K562 (cell line): ENCODE results near the gene DIPK1A. TPM values are rescaled to one million over a fixed set of nuclear protein-coding genes. Genes with fewer than 3 reads are reported as not detected.

Experiments used
- E2F1 ChIP-seq: sonication (generic); formaldehyde crosslinking; IDR thresholded peaks from 2 replicates; pipeline ENCODE4 v1.8.1; 2023; ENCODE audit warnings: mild to moderate bottlenecking, missing genetic modification reagents, moderate library complexity
- HCFC1 ChIP-seq: IDR thresholded peaks from 2 replicates; pipeline ENCODE4 v1.6.1; 2012; ENCODE audit warnings: low read depth, low read length, improper control_type of control experiment
- L3MBTL2 ChIP-seq: fragments of 450-650 bp; IDR thresholded peaks from 2 replicates; pipeline ENCODE4 v1.6.1; 2016; ENCODE audit warnings: mild to moderate bottlenecking, moderate library complexity
- SMAD3 ChIP-seq: fragments of 450-650 bp; formaldehyde crosslinking; conservative IDR thresholded peaks from 2 replicates; pipeline ENCODE4 v1.4.0; 2020; ENCODE audit warnings: mild to moderate bottlenecking
- TCF3 ChIP-seq: sonication (generic); formaldehyde crosslinking; IDR thresholded peaks from 2 replicates; pipeline ENCODE4 v1.4.0; 2020; ENCODE audit warnings: mild to moderate bottlenecking, missing genetic modification reagents
- TEAD4 ChIP-seq, 2 experiments: sonication (generic) in 1 of 2; formaldehyde crosslinking in 1 of 2; IDR thresholded peaks; 2 replicates each; pipeline versions ENCODE4 v1.6.1 to v1.8.0; 2012 to 2022; ENCODE audit warnings: borderline replicate concordance in 1 of 2, inconsistent platforms in 1 of 2, low read length in 1 of 2, mild to moderate bottlenecking in 1 of 2, missing genetic modification reagents in 1 of 2
- TSHZ1 ChIP-seq: fragments of 250-450 bp; sonication (Bioruptor Pico); IDR thresholded peaks from 2 replicates; pipeline ENCODE4 v1.4.0; 2020; ENCODE audit warnings: mild to moderate bottlenecking, moderate library complexity
- ZNF407 ChIP-seq: fragments of 450-650 bp; IDR thresholded peaks from 2 replicates; pipeline ENCODE4 v1.6.1; 2016; ENCODE audit warnings: low read depth
- ZNF584 ChIP-seq: fragments of 200-800 bp; sonication (Bioruptor generic); IDR thresholded peaks from 2 replicates; pipeline ENCODE4 v1.6.1; 2016; ENCODE audit warnings: low read depth, mild to moderate bottlenecking, missing genetic modification characterization, missing compliant biosample characterization
- ZNF592 ChIP-seq: fragments of 450-650 bp; IDR thresholded peaks from 2 replicates; pipeline ENCODE4 v1.6.1; 2017; ENCODE audit warnings: antibody characterized with exemption, mild to moderate bottlenecking
- polyA plus RNA-seq, 8 experiments: library from polyadenylated mRNA; depleted of rRNA in 4 of 8; stranded (reverse) in 5 of 8; unstranded in 3 of 8; fragments of >200 nt; fragmentation: Nextera tagmentation in 2 of 8; fragmentation: Illumina TruSeq in 1 of 8; extraction: Ambion mirVana in 2 of 8; extraction: Trizol in 1 of 8; gene quantifications; 2 replicates each; pipeline versions ENCODE4 v1.2.1 to v1.2.3, GENCODE V29; 2011 to 2014; ENCODE audit warnings: inconsistent platforms in 1 of 8, missing spikeins in 1 of 8
- total RNA-seq, 7 experiments: library from RNA; depleted of rRNA in 6 of 7; stranded (reverse); fragments of >200 nt in 6 of 7; fragmentation: Illumina TruSeq in 2 of 7; extraction: Trizol in 2 of 7; gene quantifications; 2 replicates each; pipeline versions ENCODE4 v1.2.1 to v1.2.3, GENCODE V29; 2011 to 2021; ENCODE audit warnings: low replicate concordance in 1 of 7

Gene DIPK1A
- total and polyA plus RNA-seq, 9 of the 15 experiments (the other 6 are each of a cell fraction or from before 2014, with no cell fraction given): 0.54 to 2.5 (median 1.3) TPM

DNA sequence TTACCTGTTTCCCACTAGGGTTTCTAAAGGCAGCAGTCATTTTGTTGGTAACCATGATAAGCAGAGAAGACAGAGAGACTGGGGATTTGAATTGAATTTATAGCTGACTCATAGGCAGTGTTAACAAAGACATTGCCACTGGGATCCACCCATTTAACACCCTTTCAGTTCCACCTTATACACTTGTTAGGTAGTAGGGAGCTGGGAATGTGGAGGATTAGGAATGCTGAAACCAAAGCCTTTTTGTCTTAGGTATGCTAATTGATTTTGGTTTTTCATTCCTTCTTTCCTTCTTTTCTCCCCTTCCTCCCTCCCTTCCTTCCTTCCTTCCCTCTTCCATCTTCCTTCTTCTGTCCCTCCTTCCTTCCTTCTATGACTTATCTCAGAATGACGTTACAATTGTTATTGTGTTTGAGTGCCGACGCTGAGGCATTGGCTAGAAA is 168.9 kb downstream of the DIPK1A start (continued):
- no peak for TF ChIP-seq ZNF407
- no peak for TF ChIP-seq TCF3 (CRISPR knock-in tag)
- TF ChIP-seq ZNF592: peak; percentile 63
- no peak for TF ChIP-seq TSHZ1 (CRISPR knock-in tag)
- TF ChIP-seq ZNF584 (CRISPR knock-in tag): no peak
- TF ChIP-seq TEAD4 (IDR thresholded peaks at IDR 0.05; ENCODE audit: low read length): no peak
- TF ChIP-seq TEAD4 (CRISPR knock-in tag; IDR thresholded peaks at IDR 0.05; ENCODE audit: borderline replicate concordance): no peak
- TF ChIP-seq L3MBTL2: 0 out of 2 replicates have a peak, but pooled peaks have one; percentile 20
- TF ChIP-seq HCFC1: no peak
- TF ChIP-seq SMAD3 (CRISPR knock-in tag): no peak
- no peak for TF ChIP-seq E2F1 (CRISPR knock-in tag)
